Osteocyte (in vitro differentiated cells): Measurements from ENCODE around the gene ATG5. TPM values are rescaled to one million over a fixed set of nuclear protein-coding genes. Genes with fewer than 3 reads are reported as not detected.

Experiments
- DNase-seq: peaks from one replicate; pipeline ENCODE4 v3.0.0; 2021; ENCODE audit warnings: mixed read lengths; ENCODE audit not compliant: unreplicated experiment; ENCODE audit errors: extremely low spot score
- H3K27ac Mint-ChIP-seq: one replicate; pipeline ENCODE4 v1.8.0; 2021; ENCODE audit warnings: mild to moderate bottlenecking, mixed read lengths; ENCODE audit not compliant: unreplicated experiment
- H3K27me3 Mint-ChIP-seq: one replicate; pipeline ENCODE4 v1.8.0; 2021; ENCODE audit warnings: mixed read lengths; ENCODE audit not compliant: unreplicated experiment
- H3K36me3 Mint-ChIP-seq: one replicate; pipeline ENCODE4 v1.8.0; 2021; ENCODE audit warnings: mixed read lengths; ENCODE audit not compliant: unreplicated experiment
- H3K4me1 Mint-ChIP-seq: one replicate; pipeline ENCODE4 v1.8.0; 2021; ENCODE audit warnings: mixed read lengths; ENCODE audit not compliant: unreplicated experiment
- H3K4me3 Mint-ChIP-seq: one replicate; pipeline ENCODE4 v1.8.0; 2021; ENCODE audit warnings: mild to moderate bottlenecking, moderate library complexity, mixed read lengths; ENCODE audit not compliant: unreplicated experiment
- H3K9me3 Mint-ChIP-seq: one replicate; pipeline ENCODE4 v1.8.0; 2021; ENCODE audit warnings: mixed read lengths; ENCODE audit not compliant: unreplicated experiment
- total RNA-seq: library from RNA; stranded (reverse); gene quantifications from 2 replicates; pipeline ENCODE4 v1.2.1, GENCODE V29; 2021
- TF ChIP-seq, protein P1 (sequence below): fragments of 200-600 bp; sonication (generic); IDR thresholded peaks from 2 replicates; pipeline ENCODE4 v1.5.0; 2021; ENCODE audit warnings: antibody characterized with exemption, mild to moderate bottlenecking, moderate library complexity

Gene ATG5
- total RNA-seq, 1 donor from 2014 or later: 26.0 TPM

DNA sequence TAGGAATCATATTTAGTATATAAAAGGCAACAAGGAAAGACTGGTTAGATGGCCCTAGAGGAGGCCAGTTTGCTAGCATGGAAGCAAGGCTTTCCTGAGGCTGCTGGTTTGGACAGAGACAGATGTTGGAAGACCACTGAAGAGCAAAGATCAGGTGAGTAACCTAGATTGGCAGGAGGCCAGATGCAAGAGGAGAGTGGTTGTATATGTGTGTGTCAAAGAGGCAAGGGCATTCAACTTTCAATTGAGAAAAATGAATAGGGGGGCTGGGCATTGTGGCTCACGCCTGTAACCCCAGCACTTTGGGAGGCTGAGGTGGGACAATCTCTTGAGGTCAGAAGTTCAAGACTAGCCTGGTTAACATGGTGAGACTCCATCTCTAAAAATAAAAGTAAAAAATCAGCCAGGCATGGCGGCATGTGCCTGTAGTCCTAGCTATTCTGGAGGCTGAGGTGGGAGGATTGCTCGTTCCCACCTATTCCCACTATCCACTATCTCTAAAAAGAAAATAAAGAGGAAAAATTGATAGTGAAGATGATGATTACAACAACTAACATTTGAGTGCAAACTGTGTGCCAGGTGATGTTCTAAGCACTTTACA is 159.6 kb downstream of the ATG5 start:
- no peak overlapping the region for H3K4me3 Mint-ChIP-seq
- H3K4me1 Mint-ChIP-seq: peaks cover 22% of the 10 kb centered on the region
- no peaks in the 10 kb centered on the region for H3K27me3 Mint-ChIP-seq
- DNase-seq: no peak
- TF ChIP-seq, protein P1, sequence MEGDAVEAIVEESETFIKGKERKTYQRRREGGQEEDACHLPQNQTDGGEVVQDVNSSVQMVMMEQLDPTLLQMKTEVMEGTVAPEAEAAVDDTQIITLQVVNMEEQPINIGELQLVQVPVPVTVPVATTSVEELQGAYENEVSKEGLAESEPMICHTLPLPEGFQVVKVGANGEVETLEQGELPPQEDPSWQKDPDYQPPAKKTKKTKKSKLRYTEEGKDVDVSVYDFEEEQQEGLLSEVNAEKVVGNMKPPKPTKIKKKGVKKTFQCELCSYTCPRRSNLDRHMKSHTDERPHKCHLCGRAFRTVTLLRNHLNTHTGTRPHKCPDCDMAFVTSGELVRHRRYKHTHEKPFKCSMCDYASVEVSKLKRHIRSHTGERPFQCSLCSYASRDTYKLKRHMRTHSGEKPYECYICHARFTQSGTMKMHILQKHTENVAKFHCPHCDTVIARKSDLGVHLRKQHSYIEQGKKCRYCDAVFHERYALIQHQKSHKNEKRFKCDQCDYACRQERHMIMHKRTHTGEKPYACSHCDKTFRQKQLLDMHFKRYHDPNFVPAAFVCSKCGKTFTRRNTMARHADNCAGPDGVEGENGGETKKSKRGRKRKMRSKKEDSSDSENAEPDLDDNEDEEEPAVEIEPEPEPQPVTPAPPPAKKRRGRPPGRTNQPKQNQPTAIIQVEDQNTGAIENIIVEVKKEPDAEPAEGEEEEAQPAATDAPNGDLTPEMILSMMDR: no peak
- no peaks in the 10 kb centered on the region for H3K9me3 Mint-ChIP-seq
- H3K27ac Mint-ChIP-seq: no peak overlapping the region
- no peaks in the 10 kb centered on the region for H3K36me3 Mint-ChIP-seq

DNA sequence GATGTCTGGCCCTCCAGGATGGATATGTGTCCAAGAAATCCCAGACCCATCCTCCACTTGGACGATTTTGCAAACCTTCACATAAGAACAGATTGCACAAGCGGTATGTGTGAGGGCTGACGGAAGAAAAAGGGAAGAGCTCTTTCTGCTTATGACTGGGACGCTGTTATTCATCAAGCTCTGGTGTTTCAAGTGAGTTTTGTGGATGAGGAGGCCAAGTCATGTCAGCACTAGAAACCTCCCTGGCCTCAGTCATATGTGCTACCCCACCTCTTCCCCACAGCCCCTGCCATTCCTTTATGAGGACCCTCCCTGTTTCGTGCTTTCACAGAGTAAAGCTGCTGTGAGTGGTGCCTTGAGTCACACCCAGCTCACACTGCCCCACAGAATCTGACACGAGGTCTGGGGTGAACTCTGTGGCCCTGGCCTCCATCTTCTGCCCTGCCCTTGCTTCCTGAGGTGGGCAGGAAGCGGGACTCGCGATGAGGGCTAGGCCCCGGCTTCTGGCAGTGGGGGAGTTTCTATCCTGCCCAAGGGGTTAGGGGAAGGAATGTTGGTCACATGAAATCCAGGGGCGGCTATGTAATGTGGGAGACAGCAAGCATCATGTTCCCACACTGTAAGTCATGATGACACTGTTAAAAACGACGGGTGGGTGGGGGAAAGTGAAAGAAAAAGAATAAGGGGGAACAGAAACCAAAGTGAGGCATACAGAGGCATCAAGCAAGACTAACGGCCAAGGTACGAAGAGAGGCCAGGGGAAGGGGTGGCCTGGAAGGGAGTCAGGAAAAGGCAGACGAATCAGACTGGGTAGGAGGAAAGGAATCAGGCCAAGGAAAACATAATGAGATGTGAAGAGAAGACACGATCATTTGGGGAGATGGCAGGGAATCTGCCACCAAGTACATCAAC is 161.3 kb downstream of the ATG5 start:
- peaks cover 24% of the 10 kb centered on the region for H3K4me1 Mint-ChIP-seq
- H3K27ac Mint-ChIP-seq: peak overlapping the region; percentile 71
- DNase-seq: no peak
- TF ChIP-seq, protein P1: no peak
- no peaks in the 10 kb centered on the region for H3K27me3 Mint-ChIP-seq
- no peaks in the 10 kb centered on the region for H3K9me3 Mint-ChIP-seq
- H3K36me3 Mint-ChIP-seq: no peaks in the 10 kb centered on the region
- H3K4me3 Mint-ChIP-seq: no peak overlapping the region

DNA sequence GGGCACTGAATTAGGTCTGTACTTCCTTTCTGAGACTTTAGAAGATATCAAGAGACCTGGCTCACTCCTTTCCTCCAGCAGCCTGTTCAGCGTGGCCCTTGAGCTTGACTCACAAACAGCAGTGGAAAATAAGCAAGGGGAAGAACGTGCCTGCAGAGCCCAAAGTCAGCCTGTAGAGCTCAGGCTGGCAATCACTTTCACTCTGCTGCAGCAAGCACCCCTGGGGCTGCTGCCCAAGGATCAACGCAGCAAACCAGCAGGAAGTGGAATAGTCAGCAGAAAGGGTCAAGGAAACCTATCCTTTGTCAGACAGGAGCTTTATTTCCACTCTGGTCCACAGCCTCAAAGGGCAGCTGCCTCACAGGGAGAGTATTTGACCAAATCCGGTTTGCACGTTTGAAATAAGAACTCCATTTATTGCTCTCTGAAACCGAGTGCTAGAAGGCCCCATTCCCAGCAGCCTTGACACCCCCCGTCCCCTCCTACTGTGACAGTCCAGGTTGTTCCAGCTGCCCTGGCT is 162.1 kb downstream of the ATG5 start:
- H3K27me3 Mint-ChIP-seq: no peaks in the 10 kb centered on the region
- peaks cover 26% of the 10 kb centered on the region for H3K4me1 Mint-ChIP-seq
- no peaks in the 10 kb centered on the region for H3K9me3 Mint-ChIP-seq
- DNase-seq: no peak
- TF ChIP-seq, protein P1: peak; percentile 24
- H3K27ac Mint-ChIP-seq: peak overlapping the region; percentile 71
- no peak overlapping the region for H3K4me3 Mint-ChIP-seq
- no peaks in the 10 kb centered on the region for H3K36me3 Mint-ChIP-seq

DNA sequence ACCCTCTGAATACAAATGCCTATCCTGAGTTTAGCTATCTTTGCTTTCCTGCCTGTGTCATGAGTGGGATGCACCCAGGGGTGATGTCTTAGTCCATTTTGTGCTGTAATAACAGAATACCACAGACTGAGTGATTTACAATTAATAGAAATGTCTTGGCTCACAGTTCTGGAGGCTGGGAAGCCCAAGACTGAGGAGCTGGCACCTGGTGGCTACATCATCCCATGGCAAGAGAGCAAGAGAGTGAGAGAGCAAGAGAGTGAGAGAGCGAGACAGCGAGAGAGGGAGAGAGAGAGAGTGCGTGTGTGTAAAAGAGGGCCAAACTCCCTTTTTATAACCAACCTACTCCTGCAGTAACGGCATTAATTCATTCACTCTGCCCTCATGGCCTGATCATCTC is 162.6 kb downstream of the ATG5 start:
- no peaks in the 10 kb centered on the region for H3K9me3 Mint-ChIP-seq
- TF ChIP-seq, protein P1: no peak
- H3K36me3 Mint-ChIP-seq: no peaks in the 10 kb centered on the region
- H3K27me3 Mint-ChIP-seq: no peaks in the 10 kb centered on the region
- H3K27ac Mint-ChIP-seq: peak overlapping the region; percentile 71
- peaks cover 26% of the 10 kb centered on the region for H3K4me1 Mint-ChIP-seq
- DNase-seq: no peak
- no peak overlapping the region for H3K4me3 Mint-ChIP-seq

DNA sequence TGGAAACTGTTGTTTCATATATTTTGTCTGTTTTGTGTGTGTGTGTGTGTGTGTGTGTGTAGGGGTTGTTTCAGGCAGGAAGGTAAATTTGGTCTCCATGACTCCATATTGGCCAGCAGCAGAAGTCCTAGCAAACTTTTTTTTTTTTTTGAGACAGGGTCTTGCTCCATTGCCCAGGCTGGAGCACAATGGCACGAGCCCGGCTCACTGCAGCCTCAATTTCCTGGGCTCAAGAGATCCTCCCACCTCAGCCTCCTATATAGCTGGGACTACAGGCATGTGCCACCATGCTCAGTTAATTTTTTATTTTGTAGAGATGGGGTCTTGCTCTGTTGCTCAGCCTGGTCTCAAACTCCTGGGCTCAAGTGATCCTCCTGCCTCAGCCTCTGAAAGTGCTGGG is 163.7 kb downstream of the ATG5 start:
- no peak overlapping the region for H3K27ac Mint-ChIP-seq
- H3K27me3 Mint-ChIP-seq: no peaks in the 10 kb centered on the region
- H3K9me3 Mint-ChIP-seq: no peaks in the 10 kb centered on the region
- no peak overlapping the region for H3K4me3 Mint-ChIP-seq
- H3K4me1 Mint-ChIP-seq: peaks cover 26% of the 10 kb centered on the region
- no peak for DNase-seq
- no peaks in the 10 kb centered on the region for H3K36me3 Mint-ChIP-seq
- TF ChIP-seq, protein P1: no peak
